Ecto neural progenitor cell (in vitro differentiated cells): ENCODE measurements around the gene GOLGA6A.
A peak's percentile ranks its signal among the peaks of the same experiment; 100 is the strongest.
"Not testable (repeated sequence)": the region's sequence is repeated elsewhere in the genome, so short reads cannot be mapped to it uniquely, and the experiment has no call there.

Experiments used
- DNase-seq: peaks from one replicate; pipeline ENCODE4 v3.0.0-alpha.2; 2018; ENCODE audit warnings: low spot score

The GOLGA6A gene, protein sequence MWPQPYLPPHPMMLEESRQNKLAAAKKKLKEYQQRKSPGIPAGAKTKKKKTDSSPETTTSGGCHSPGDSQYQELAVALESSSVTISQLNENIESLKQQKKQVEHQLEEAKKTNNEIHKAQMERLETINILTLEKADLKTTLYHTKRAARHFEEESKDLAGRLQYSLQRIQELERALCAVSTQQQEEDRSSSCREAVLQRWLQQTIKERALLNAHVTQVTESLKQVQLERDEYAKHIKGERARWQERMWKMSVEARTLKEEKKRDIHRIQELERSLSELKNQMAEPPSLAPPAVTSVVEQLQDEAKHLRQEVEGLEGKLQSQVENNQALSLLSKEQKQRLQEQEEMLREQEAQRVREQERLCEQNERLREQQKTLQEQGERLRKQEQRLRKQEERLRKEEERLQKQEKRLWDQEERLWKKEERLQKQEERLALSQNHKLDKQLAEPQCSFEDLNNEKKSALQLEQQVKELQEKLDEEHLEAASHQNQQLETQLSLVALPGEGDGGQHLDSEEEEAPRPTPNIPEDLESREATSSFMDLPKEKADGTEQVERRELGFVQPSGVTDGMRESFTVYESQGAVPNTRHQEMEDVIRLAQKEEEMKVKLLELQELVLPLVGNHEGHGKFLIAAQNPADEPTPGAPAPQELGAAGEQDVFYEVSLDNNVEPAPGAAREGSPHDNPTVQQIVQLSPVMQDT

DNA sequence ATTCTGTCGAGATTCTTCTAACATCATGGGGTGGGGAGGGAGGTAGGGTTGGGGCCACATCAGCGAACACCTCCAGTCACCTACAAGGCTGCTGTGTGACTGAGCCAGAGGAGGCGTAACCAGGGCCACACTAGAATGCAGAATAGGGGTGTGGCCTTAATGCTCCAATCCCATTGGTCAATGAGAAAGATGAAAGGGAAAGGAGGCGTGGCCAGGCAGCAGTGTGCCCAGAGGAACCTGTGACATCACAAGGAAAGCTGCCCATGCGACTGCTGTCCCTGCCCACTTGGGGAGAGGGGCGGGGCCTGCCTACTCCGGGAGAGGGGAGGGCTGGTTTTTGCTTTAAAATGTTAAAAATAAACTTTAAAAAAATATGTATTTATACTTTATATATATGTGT, at the start of gene GOLGA6A:
Gene GOLGA6A, minus strand, starts transcription at position 101 of the 400 bp plus-strand sequence. Its CDS starts 41 bp downstream, at position 60.
- not testable (repeated sequence) for DNase-seq

DNA sequence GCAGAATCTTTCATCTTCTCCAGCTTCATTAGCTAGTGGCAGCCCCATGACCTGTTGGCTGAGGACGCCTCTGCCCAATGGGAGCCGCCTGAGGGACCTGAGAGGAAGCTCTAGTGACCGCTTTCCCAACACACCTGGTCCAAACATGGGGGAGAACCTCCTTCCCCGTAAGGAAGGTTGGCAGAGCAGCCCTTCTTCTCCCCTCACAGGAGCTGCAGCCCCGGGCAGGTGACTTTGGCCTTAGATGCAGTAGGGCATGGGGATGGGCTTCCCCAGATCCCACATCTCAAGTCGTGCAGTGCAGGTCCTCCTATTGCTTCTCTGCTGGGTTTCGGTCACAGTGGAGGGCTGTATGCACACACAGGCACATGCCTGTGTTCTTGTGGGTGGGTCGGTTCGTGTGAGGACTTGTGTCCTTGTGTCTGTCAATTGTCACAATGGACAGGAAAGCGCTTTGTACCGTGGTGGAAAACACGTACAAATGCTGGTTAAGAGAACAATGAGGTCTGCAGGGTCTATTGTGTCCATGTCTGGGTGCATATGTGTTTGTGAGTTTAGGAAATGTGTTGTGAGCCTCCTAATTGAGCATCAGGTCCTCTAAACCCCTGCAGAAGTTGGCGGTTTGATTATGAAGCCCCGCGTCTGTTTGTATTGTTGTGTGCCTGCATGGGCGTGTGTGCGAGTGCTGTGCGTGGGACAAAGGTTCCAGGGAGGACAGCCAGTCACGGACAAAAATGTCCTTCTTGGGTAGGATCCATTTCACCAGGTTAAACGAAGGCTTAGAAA, 49.5 kb upstream of the GOLGA6A start:
- no peak for DNase-seq

DNA sequence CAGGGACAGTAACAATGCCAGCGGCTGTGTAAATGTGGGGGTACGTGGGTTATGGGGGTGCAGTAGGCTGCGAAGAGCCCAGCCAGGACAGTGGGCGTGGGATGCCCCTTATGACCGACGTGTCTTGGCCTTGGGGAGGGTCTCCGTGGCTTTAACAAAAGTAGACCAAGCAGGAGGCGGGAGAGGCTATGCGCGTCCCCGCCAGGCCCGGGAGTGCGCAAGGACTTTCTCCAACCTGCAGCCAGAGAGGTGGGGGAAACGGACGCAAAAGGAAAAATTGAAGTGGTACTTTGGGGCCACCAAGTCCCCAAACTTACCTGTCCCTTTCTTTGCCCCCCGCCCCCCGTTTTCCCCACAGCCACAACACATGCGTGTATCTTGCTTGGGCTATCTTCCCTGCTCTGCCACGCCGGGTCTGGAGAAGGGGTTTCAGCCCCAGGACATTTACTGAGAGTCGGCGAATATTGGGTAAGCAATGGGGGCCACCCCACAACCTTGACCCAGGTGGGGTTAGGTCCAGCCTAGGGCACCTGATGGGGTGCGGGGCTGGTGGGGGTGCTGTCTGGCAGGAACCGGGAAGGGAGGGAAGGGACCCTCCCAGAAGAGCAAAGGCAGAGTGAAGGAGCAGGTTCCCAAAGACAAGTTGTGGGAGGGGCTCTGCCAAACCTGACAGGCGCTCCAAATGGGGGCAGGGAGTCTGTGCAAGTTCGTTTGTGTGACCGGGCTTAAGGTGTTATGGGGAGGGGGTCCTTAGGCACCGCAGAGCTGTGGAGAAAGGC, 48.7 kb upstream of the GOLGA6A start:
- DNase-seq, result no peak

DNA sequence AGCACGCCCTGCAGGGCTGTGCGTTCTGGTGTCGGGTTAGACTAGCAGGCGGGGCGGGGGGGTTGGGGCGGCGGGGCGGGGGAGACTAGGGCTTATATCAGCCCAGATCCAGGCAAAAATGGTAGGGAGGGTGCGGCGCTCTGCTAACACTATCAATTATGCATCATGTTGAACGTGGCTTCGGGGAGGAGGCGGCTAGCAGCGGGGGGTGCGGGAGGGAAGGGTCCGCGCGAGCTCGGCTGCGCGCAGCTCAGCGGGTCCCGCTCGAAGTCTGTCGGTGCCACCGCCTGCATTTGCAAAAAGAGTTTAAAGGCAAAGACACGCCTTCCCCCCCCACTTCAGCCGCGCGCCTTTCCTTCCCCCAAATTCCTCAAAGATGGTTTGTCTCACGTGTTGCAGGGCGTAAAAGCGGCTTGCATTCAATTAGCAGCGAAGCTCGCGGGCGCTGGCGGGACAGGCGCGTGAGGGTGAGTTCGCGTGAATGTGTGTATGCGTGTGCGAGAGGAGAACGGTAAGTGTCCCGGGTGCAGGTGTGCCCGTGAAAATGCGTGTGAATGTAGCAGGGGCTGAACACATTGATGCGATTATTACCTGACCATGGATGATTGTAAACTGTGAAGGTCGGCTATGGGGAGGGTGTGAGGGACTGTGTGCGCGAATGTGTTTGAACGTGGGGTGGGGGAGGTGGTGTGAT, 48.0 kb upstream of the GOLGA6A start, which contains the start of gene ISLR2:
Gene ISLR2, plus strand, starts transcription at position 432 of the 694 bp plus-strand sequence. CDS start 2,169 bp downstream, outside the sequence.
- peak; percentile 67 for DNase-seq

DNA sequence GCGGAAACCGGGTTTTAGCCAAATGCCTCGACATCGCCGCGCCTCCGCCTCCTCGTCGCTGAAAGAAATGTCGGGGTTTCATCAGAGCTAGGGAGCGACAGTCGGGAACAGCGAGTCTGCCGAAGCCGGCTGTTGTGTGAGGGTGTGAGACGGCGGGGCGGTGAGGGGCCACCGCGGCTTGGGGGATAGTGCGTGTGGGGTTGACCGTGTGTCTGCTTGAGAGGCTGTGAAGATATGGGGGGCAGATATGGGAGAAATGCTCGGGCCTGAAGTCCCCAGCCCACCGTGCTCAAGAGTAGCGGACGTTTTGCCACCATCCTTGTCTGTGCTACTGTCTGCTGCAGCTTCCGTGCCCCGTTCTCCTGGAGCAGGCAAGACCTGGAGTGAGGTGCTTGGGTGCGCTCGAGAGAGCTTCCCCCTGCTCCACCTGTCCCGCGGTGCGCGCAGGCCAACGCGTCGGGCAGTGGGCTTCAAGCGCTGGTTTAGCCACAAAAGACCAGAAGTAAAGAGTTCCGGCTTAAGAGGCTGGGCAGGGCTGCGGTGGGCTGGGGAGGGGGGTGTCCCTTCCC, 47.3 kb upstream of the GOLGA6A start:
- no peak for DNase-seq

DNA sequence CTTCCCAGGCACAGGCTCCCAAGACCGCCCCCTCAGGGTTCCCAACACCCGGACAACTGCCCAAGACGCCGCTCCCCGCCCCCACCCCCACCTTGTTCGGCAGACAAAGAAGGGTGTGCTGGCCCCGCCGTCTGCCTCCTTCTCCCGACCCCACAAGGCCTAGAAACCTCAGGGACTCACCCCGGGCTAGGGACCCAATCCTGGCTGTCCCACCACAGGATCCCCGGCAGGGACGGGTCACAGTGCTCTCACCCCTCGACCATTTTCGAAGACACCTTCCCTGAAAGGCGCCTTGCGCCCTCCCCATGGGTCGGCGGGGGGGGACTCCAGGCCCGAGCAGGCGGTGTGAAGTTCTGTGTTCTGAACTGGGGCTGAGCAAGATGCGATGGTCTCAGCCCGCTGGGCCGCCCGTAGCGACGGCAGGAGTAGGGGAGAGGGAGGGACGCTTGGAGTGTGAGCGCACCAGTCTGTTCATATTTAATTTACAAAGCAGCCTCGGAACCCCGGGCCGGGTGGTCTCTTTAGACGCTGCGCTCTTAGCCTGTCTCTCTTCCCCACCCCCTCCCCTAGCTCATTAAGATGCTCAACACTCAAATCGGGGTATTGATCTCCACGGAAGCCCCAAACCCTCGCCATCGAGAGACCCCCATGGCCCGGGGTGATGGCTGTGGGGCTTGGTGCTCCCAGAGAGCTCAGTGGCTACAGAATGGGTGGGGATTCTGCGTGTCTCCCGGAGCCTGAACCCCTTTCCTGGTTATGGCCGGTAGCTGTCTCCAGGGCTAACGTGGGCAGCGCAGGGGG, 46.6 kb upstream of the GOLGA6A start:
- DNase-seq, result peak; percentile 67

DNA sequence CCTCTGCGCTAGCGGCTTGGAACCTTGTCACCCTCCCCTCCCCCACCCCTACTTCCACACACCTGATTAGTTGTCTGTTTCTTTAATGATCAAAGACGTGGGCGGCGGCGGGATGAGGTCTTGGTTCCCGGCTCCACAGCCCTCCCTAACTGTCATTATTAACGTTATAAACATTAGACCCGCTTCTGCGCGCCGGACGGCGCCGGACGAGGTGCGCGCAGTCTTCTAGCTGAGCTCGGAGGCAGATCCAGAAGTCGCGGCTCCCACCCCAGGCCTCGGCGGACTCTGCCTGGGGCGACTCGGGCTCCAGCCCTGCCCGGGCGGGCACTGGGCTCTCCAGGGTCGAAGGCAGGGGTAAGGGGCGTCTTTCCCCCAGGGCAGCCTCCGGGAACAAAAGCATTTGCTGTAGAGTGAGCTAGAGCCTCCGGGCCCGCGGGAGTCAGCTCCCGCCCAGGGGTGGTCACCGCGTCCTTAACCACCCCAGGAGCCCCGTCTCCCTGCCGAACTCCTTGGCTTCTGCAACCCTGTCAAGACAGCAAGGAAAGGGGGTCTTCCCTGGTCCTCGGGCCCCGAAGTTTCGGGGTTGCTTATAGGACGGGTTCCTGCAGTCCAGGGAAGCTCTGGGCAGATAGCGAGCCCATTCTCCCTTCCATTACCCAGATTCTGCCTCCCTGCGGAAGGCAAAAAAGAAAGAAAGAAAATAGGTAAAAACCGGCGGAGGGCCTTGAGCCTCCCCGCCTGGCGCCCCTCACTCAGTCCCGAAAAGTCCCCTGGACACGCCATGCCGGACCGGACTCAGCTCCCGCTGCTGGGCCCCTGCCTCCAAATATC, 45.8 kb upstream of the GOLGA6A start:
- peak; percentile 67 for DNase-seq

DNA sequence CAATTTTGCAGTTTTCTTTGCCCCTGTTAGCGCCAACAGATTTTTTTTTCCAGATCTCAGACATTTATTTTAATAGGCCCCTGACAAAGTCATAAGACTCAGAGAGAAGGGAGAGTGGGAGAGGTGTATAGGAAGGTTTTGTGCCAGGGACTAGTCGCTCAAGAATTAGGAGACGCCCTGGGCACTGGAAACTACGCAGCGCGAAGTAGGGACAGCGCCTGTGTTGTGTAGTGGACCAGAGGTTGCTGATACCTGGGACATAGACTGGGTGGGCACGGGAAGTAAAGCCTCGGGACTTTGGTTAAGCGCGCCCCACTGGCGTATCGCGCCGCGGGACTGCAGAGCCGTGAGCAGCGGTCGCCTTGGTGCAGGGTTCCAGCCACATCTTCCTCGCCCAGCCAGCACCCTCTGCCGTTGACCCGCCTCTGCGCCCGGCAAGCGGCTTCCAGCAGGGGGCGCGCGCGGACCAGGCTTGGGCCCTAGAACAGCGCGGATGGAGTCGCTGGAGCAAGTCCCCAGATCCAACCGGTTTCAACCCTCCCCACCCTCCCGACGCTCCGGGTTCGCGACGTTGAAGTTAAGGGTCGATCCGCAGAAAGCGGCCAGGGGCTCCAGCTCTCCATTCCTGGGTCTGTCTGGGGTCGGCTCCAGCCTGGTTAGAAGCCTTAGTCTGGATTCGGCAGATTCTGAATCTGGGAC, 45.1 kb upstream of the GOLGA6A start:
- DNase-seq, result peak; percentile 97

DNA sequence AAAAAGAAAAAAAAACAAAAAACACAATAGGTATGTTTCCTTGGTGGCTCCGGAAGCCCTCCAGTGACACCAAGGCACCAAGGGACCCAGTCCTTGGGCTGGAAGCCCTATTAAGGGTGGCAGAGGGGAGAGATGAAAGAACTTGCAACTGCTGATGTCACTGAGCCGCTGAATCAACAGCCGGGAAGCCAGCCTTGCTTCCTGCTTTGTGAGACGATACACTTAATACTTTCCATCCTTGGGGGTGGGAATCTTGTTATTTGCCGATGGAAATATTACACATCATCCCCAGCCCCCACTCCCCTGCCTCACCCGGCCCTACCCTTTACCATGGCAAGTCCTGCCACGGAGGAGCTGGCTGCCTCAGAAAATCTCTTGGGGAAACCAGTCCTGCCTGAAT, 42.4 kb upstream of the GOLGA6A start:
- DNase-seq, result no peak

DNA sequence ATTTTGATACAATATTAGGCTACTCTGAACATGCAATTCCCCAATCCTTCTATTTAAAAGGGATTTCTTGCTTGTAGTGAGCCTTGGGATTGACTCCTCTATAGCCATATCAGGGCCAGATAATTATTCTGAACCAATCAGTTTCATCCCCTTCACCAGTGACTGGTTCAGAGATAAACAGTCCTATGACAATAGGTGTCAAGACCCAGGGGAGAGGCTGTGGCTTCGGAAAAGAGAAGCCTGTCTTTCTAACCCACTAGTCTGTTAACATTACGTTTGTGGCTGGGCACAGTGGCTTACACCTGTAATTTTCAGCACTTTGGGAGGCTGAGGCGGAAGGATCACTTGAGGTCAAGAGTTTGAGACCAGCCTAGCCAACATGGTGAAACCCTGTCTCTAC, 41.8 kb upstream of the GOLGA6A start:
- DNase-seq, result no peak

DNA sequence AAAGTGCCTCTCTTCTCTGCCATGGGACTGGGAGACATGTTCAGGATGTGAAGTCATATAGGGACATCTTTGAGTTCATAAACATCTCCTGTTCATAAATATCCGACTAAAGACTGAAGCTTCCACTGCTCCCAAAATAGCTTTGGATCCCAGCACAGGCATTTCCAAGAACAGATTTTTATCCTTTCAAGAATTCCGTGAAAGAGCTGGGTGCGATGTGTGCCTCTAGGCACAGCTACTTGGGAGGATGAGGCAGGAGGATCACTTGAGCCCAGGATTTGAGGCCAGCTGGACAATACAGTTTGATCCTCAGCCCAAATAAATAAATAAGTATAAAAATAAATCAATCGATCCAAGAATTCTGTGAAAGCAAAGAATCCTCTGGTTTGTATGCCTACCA, 41.3 kb upstream of the GOLGA6A start:
- no peak for DNase-seq

DNA sequence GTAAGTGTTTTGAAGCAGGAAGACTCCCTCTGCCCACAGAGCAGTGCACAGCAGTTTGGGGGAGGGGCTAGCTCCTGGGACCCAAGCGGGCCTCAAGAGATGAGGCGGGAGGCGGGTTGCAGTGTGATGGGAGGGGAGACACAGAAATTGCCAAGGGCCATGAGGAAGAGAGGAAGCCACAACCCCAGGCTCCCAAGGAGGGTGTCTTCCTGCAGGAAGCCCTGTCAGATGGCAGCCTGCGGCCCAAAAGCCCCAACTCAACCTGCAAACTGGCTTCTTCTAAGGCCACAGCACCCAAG, 40.7 kb upstream of the GOLGA6A start:
- DNase-seq, result no peak

DNA sequence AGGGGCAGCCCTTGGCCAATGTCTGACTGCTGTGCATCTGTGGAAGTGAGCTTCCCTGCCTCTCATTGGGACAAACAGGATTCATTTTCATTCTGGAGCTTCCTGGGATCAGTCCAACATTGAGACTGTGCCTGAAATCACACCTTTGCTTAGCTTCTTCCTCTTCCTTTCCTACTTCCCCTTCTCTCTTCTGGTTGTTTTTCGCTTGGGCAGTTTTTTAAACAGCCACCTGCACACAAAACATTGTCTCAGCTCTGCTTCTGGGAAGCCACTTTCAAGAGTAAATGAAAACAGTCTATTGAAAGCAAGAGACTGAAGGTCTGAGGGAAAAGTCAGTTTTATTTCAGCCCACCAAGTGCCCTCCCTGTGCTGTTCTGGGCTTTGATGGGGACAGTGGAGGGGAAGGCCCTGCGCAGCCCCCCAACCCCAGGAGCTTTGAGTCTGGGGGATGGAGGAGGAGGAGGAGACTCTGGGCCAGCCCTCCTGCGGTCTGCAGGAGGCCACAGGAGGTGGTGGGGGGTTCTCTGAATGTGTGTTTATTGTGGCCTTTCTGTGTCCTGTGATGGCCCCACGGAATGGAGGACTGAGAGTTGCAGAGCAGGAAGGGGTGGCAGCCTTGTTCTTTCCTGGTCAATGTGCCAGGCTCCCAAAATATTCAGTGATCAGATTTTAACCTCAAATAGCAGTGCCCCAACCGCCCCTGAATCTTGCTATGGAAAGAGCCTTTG, 40.2 kb upstream of the GOLGA6A start:
- no peak for DNase-seq

DNA sequence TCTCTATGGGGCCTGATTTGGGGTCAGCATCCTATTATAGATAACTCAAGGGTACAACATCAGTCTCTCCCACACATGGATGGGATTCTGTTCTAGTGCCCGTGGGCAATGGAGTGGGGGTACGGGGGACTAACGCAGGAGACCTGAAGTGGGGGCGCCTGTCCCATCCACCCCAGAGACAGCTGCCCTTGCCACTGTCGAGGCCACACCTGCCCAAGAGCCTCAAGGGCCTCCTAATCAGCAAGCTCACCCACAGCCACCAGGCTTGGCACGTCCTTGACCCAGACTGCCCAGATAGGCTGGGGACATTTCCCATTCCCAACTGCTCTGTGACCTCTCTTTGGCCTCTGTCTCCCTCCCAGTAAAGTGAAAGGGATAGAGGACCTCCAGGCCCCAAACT, 39.5 kb upstream of the GOLGA6A start:
- no peak for DNase-seq

DNA sequence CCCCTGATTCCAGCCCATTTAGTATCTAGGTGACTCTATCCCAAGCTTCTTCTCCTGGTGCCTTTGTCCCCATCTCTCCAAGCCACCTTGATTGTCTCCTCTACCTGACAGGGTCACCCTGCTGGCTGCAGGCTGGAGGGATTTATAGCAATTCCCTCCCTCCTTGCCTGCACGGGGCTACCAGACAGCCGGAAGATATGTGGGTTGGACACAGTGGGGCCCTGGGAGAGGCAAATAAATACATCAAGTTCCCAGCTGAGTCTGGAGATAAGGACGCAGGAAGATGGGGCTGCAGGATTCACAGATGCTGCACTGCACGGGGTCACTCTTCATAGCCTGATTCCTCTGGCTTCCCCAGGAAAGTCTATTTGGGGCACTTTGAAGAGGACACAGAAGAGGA, 38.7 kb upstream of the GOLGA6A start:
- no peak for DNase-seq

DNA sequence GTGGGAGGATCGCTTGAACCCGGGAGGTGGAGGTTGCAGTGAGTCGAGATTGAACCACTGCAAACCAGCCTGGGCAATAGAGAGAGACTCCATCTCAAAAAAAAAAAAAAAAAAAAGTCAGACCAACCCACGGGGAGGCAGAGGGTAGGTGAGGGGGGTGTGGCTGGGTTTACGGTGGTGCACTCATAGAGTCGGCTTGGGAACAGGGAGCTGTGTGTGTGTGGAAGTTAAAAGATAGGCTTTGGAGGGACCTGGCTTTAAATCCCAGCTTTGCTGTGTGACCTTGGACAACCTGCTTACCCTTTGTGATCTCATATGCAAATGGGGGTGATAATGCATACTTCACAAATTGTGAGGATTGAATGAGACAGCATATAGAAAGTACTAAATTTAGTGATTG, 38.1 kb upstream of the GOLGA6A start:
- DNase-seq, result no peak

DNA sequence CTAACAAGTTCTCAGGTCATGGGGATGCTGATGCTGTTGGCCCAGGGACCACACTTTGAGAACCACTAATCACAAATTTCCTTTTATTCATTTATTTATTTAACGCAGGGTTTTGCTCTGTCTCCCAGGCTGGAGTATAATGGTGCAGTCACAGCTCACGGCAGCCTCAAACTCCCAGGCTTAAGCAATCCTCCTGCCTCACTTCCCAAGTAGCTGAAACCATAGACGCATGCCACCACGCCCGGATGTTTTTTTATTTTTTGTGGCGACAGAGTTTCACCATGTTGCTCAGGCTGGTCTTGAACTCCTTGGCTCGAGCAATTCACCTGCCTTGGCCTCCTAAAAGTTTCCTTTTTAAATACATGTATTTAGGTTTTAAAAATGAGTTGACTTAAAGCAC, 27.4 kb upstream of the GOLGA6A start:
- DNase-seq, result no peak

DNA sequence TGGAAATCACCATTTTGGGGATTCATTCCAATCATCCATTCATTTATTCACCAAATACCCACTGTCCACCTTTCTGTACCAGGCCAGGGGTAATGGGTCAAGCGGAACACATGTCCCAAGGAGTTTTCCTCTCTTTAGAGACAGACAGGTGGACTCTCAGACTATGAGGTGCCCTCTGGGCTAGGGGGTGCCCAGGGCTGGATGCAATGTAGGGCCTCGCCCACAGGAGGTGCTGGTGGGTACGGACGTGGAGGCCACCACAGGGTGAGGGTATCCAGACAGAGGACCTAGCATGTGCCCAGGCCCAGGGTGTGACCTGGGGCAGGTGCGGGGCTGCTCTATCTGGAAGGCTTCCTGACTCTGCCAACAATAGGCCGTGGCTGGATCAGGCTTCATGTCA, 26.3 kb upstream of the GOLGA6A start:
- not testable (repeated sequence) for DNase-seq
